ENCODE results near the gene PEX11A.

The PEX11A gene

GRCh38 chr15:89653578-89653977, 37.0 kb downstream of the PEX11A start:
- ATAC-seq = no peak
- TF ChIP-seq RARB (CRISPR knock-in tag; IDR thresholded peaks at IDR 0.05) (no peak), TSHZ2 (CRISPR knock-in tag; IDR thresholded peaks at IDR 0.05) (no peak), ZFP30 (CRISPR knock-in tag; IDR thresholded peaks at IDR 0.05) (no peak), POU6F1 (CRISPR knock-in tag; IDR thresholded peaks at IDR 0.05; ENCODE audit: borderline replicate concordance, low read depth) (no peak), PATZ1 (CRISPR knock-in tag; IDR thresholded peaks at IDR 0.05; ENCODE audit: borderline replicate concordance) (no peak), ZNF565 (CRISPR knock-in tag; conservative IDR thresholded peaks at IDR 0.05; ENCODE audit: low read depth) (no peak), OSR1 (CRISPR knock-in tag; IDR thresholded peaks at IDR 0.05) (no peak), ISL1 (CRISPR knock-in tag; IDR thresholded peaks at IDR 0.05) (no peak), TCF4 (CRISPR knock-in tag; IDR thresholded peaks at IDR 0.05; ENCODE audit: borderline replicate concordance) (no peak), PPARA (CRISPR knock-in tag; IDR thresholded peaks at IDR 0.05; ENCODE audit: borderline replicate concordance) (no peak), ESRRG (CRISPR knock-in tag; IDR thresholded peaks at IDR 0.05) (no peak), BACH2 (CRISPR knock-in tag; IDR thresholded peaks at IDR 0.05; ENCODE audit: borderline replicate concordance) (no peak), CSDC2 (CRISPR knock-in tag; IDR thresholded peaks at IDR 0.05) (no peak)

GRCh38 chr15:89652666-89653065, 37.9 kb downstream of the PEX11A start:
- TF ChIP-seq SNAI2 (CRISPR knock-in tag; IDR thresholded peaks at IDR 0.05) (no peak), ZFP3 (CRISPR knock-in tag; IDR thresholded peaks at IDR 0.05) (no peak), POU6F1 (CRISPR knock-in tag; IDR thresholded peaks at IDR 0.05; ENCODE audit: borderline replicate concordance, low read depth) (no peak)
- no peak for ATAC-seq

- no peak for ATAC-seq
- TF ChIP-seq RARB (CRISPR knock-in tag; IDR thresholded peaks at IDR 0.05) = no peak
- no peak for TF ChIP-seq ZFP3 (CRISPR knock-in tag; IDR thresholded peaks at IDR 0.05)
- TF ChIP-seq TCF4 (CRISPR knock-in tag; IDR thresholded peaks at IDR 0.05; ENCODE audit: borderline replicate concordance) = no peak
- TF ChIP-seq ZNF8 (CRISPR knock-in tag; IDR thresholded peaks at IDR 0.05) = no peak
- TF ChIP-seq PPARA (CRISPR knock-in tag; IDR thresholded peaks at IDR 0.05; ENCODE audit: borderline replicate concordance) = no peak
- no peak for TF ChIP-seq CSRNP3 (CRISPR knock-in tag; IDR thresholded peaks at IDR 0.05)
These were observed 38.4 kb downstream of the PEX11A start for GRCh38 chr15:89652131-89652530.

- no peak for ATAC-seq
- TF ChIP-seq ZFP3 (CRISPR knock-in tag; IDR thresholded peaks at IDR 0.05) = no peak
- TF ChIP-seq CREB5 (CRISPR knock-in tag; IDR thresholded peaks at IDR 0.05; ENCODE audit: low read depth) = no peak
- TF ChIP-seq ARNTL (CRISPR knock-in tag; IDR thresholded peaks at IDR 0.05; ENCODE audit: borderline replicate concordance, low read depth) = no peak
- no peak for TF ChIP-seq OSR1 (CRISPR knock-in tag; IDR thresholded peaks at IDR 0.05)
- no peak for TF ChIP-seq ZC3H10 (CRISPR knock-in tag; IDR thresholded peaks at IDR 0.05)
- TF ChIP-seq CSRNP3 (CRISPR knock-in tag; IDR thresholded peaks at IDR 0.05) = no peak
- TF ChIP-seq BACH2 (CRISPR knock-in tag; IDR thresholded peaks at IDR 0.05; ENCODE audit: borderline replicate concordance) = no peak
- no peak for TF ChIP-seq ZFP30 (CRISPR knock-in tag; IDR thresholded peaks at IDR 0.05)
- TF ChIP-seq PATZ1 (CRISPR knock-in tag; IDR thresholded peaks at IDR 0.05; ENCODE audit: borderline replicate concordance) = no peak
- TF ChIP-seq ZNF565 (CRISPR knock-in tag; conservative IDR thresholded peaks at IDR 0.05; ENCODE audit: low read depth) = no peak
- TF ChIP-seq SNAI2 (CRISPR knock-in tag; IDR thresholded peaks at IDR 0.05) = no peak
- no peak for TF ChIP-seq CSDC2 (CRISPR knock-in tag; IDR thresholded peaks at IDR 0.05)
- TF ChIP-seq ESRRG (CRISPR knock-in tag; IDR thresholded peaks at IDR 0.05) = no peak
- TF ChIP-seq ZNF70 (CRISPR knock-in tag; IDR thresholded peaks at IDR 0.05) = no peak
These were observed 40.8 kb downstream of the PEX11A start for GRCh38 chr15:89649716-89650115.

All from SK-N-SH treated with all-trans-retinoic acid at 6 μM for 48 hours (cell line).